Stimulated activated CD8-positive, alpha-beta memory T cell treated with anti-CD3 and anti-CD28 coated beads, Interleukin-7, amount 100 ng/mL, for 4 hours (primary cell): ENCODE measurements around the gene CMIP.

Source experiments
- DNase-seq, 2 donors: peaks; one replicate each; pipeline ENCODE4 v3.0.0-alpha.2; 2020; ENCODE audit warnings: low read depth in 2 of 2

CMIP gene

GRCh38 chr16:81447383-81448101 lies 2.9 kb downstream of the CMIP start:
- no peak for DNase-seq

- no peak for DNase-seq
Measured at GRCh38 chr16:81448154-81449131, 3.8 kb downstream of the CMIP start.

GRCh38 chr16:81449241-81449640 lies 4.6 kb downstream of the CMIP start:
- no peak for DNase-seq

- no peak for DNase-seq
Measured at GRCh38 chr16:81449899-81450608, 5.4 kb downstream of the CMIP start.

- no peak for DNase-seq
Measured at GRCh38 chr16:81450783-81451491, 6.3 kb downstream of the CMIP start.

GRCh38 chr16:81451753-81452680 lies 7.4 kb downstream of the CMIP start:
- peak in 1 of 2 donors; percentile 20 for DNase-seq

GRCh38 chr16:81453091-81453728 lies 8.6 kb downstream of the CMIP start:
- no peak for DNase-seq

- DNase-seq, result no peak
Measured at GRCh38 chr16:81454044-81454443, 9.4 kb downstream of the CMIP start.

- DNase-seq, result no peak
Measured at GRCh38 chr16:81455006-81455405, 10.4 kb downstream of the CMIP start.

- DNase-seq, result no peak
Measured at GRCh38 chr16:81455720-81456494, 11.3 kb downstream of the CMIP start.

- no peak for DNase-seq
Measured at GRCh38 chr16:81456523-81457325, 12.1 kb downstream of the CMIP start.

- DNase-seq, result no peak
Measured at GRCh38 chr16:81457326-81458133, 12.9 kb downstream of the CMIP start.

GRCh38 chr16:81458149-81458669 lies 13.6 kb downstream of the CMIP start:
- no peak for DNase-seq

- no peak for DNase-seq
Measured at GRCh38 chr16:81458827-81459598, 14.4 kb downstream of the CMIP start.

- DNase-seq, result no peak
Measured at GRCh38 chr16:81460075-81460474, 15.5 kb downstream of the CMIP start.

- DNase-seq, result no peak
Measured at GRCh38 chr16:81461243-81461642, 16.6 kb downstream of the CMIP start.
